Measurements from ENCODE around the gene UBE2J2.

UBE2J2 gene

GRCh38 chr1:1234180-1234808, 39.4 kb downstream of the UBE2J2 start:
- H2AFZ ChIP-seq (ENCODE audit: low read length): no peak overlapping the region
- H3K4me3 ChIP-seq (ENCODE audit: low read depth, low read length, poor library complexity, severe bottlenecking): no peak overlapping the region
- H4K20me1 ChIP-seq (ENCODE audit: insufficient read depth, low read length): no peaks in the 10 kb centered on the region
- no peaks in the 10 kb centered on the region for H3K9me2 ChIP-seq (ENCODE audit: low read depth, low read length)
- peaks cover 21% of the 10 kb centered on the region; the same call in 1 of the 2 replicates for H3K36me3 ChIP-seq (ENCODE audit: insufficient read depth, low read length)
- 0 out of 2 replicates have a peak, but pooled peaks cover 9% of the 10 kb centered on the region for H3K27me3 ChIP-seq (ENCODE audit: insufficient read depth, low read length)
- H3K9me3 ChIP-seq (ENCODE audit: low read length): no peaks in the 10 kb centered on the region
- peaks cover 31% of the 10 kb centered on the region for H3K4me1 ChIP-seq (ENCODE audit: insufficient read depth, low read length, severe bottlenecking)
- no peak overlapping the region for H3K4me2 ChIP-seq (ENCODE audit: low read length)
- no peaks in the 10 kb centered on the region for H3F3A ChIP-seq (ENCODE audit: insufficient read depth, low read length)
- peaks cover 19% of the 10 kb centered on the region for H3K79me2 ChIP-seq (ENCODE audit: insufficient read depth, low read length)
- no peak overlapping the region for H3K9ac ChIP-seq (ENCODE audit: low read length)
- H3K27ac ChIP-seq (ENCODE audit: low read depth, low read length, poor library complexity, severe bottlenecking): no peak overlapping the region
- no peak for TF ChIP-seq CTCF (IDR thresholded peaks at IDR 0.05; ENCODE audit: low read length)
- no peak for TF ChIP-seq EZH2 (IDR thresholded peaks at IDR 0.05; ENCODE audit: borderline replicate concordance, low read length)

GRCh38 chr1:1233567-1233892, 40.1 kb downstream of the UBE2J2 start:
- Histone ChIP-seq H3K4me2 (ENCODE audit: low read length) (no peak overlapping the region; the same call in 1 of the 2 replicates), H3K27ac (ENCODE audit: low read depth, low read length, poor library complexity, severe bottlenecking) (no peak overlapping the region)

GRCh38 chr1:1232796-1233566, 40.7 kb downstream of the UBE2J2 start:
- no peaks in the 10 kb centered on the region for H3F3A ChIP-seq (ENCODE audit: insufficient read depth, low read length)
- H3K79me2 ChIP-seq (ENCODE audit: insufficient read depth, low read length): peaks cover 19% of the 10 kb centered on the region
- H3K4me1 ChIP-seq (ENCODE audit: insufficient read depth, low read length, severe bottlenecking): peaks cover 40% of the 10 kb centered on the region
- peaks cover 31% of the 10 kb centered on the region for H3K36me3 ChIP-seq (ENCODE audit: insufficient read depth, low read length)
- H3K9ac ChIP-seq (ENCODE audit: low read length): no peak overlapping the region
- no peak overlapping the region for H3K27ac ChIP-seq (ENCODE audit: low read depth, low read length, poor library complexity, severe bottlenecking)
- H3K27me3 ChIP-seq (ENCODE audit: insufficient read depth, low read length): 0 out of 2 replicates have a peak, but pooled peaks cover 9% of the 10 kb centered on the region
- no peaks in the 10 kb centered on the region for H4K20me1 ChIP-seq (ENCODE audit: insufficient read depth, low read length)
- H2AFZ ChIP-seq (ENCODE audit: low read length): no peak overlapping the region
- peak overlapping the region; percentile 37 for H3K4me3 ChIP-seq (ENCODE audit: low read depth, low read length, poor library complexity, severe bottlenecking)
- no peak for TF ChIP-seq CTCF (IDR thresholded peaks at IDR 0.05; ENCODE audit: low read length)
- no peak for TF ChIP-seq EZH2 (IDR thresholded peaks at IDR 0.05; ENCODE audit: borderline replicate concordance, low read length)
- H3K9me2 ChIP-seq (ENCODE audit: low read depth, low read length): no peaks in the 10 kb centered on the region
- H3K4me2 ChIP-seq (ENCODE audit: low read length): peak overlapping the region; percentile 45
- no peaks in the 10 kb centered on the region for H3K9me3 ChIP-seq (ENCODE audit: low read length)

More at GRCh38 chr1:1233567-1233892, 40.1 kb downstream of the UBE2J2 start:
- peaks cover 25% of the 10 kb centered on the region for H3K36me3 ChIP-seq (ENCODE audit: insufficient read depth, low read length)
- peaks cover 19% of the 10 kb centered on the region for H3K79me2 ChIP-seq (ENCODE audit: insufficient read depth, low read length)
- H4K20me1 ChIP-seq (ENCODE audit: insufficient read depth, low read length): no peaks in the 10 kb centered on the region
- no peak overlapping the region for H3K9ac ChIP-seq (ENCODE audit: low read length)
- no peak for TF ChIP-seq CTCF (IDR thresholded peaks at IDR 0.05; ENCODE audit: low read length)
- no peak for TF ChIP-seq EZH2 (IDR thresholded peaks at IDR 0.05; ENCODE audit: borderline replicate concordance, low read length)
- H3F3A ChIP-seq (ENCODE audit: insufficient read depth, low read length): no peaks in the 10 kb centered on the region
- H2AFZ ChIP-seq (ENCODE audit: low read length): no peak overlapping the region
- no peak overlapping the region for H3K4me3 ChIP-seq (ENCODE audit: low read depth, low read length, poor library complexity, severe bottlenecking)
- H3K9me2 ChIP-seq (ENCODE audit: low read depth, low read length): no peaks in the 10 kb centered on the region
- peaks cover 39% of the 10 kb centered on the region for H3K4me1 ChIP-seq (ENCODE audit: insufficient read depth, low read length, severe bottlenecking)
- H3K27me3 ChIP-seq (ENCODE audit: insufficient read depth, low read length): 0 out of 2 replicates have a peak, but pooled peaks cover 9% of the 10 kb centered on the region
- no peaks in the 10 kb centered on the region for H3K9me3 ChIP-seq (ENCODE audit: low read length)
